GM12801 (cell line): ENCODE results near the gene CCL15.

Source experiments
- CTCF ChIP-seq: IDR thresholded peaks from one replicate; pipeline ENCODE4 v1.5.1; 2011; ENCODE audit warnings: control low read depth; ENCODE audit not compliant: insufficient read length; ENCODE audit errors: extremely low read depth

The CCL15 gene

GRCh38 chr17:35988164-35988563 lies 13.2 kb downstream of the CCL15 start:
- TF ChIP-seq CTCF = no peak

- TF ChIP-seq CTCF = no peak
These were observed 14.7 kb downstream of the CCL15 start, which contains the start of gene CCL14 for GRCh38 chr17:35986643-35987042. Gene CCL14 (minus strand): TSS chr17:35986729. CDS start chr17:35986649, 80 bp downstream.

GRCh38 chr17:35984140-35984539 lies 17.2 kb downstream of the CCL15 start:
- no peak for TF ChIP-seq CTCF

- TF ChIP-seq CTCF = no peak
These were observed 18.8 kb downstream of the CCL15 start for GRCh38 chr17:35982409-35983191.

- no peak for TF ChIP-seq CTCF
These were observed 19.4 kb downstream of the CCL15 start for GRCh38 chr17:35981908-35982330.

GRCh38 chr17:35981246-35981645 lies 20.1 kb downstream of the CCL15 start, which contains the start of gene CCL16:
Gene CCL16 (minus strand): TSS chr17:35981497. CDS start chr17:35981420, 77 bp downstream.
- TF ChIP-seq CTCF = no peak

- TF ChIP-seq CTCF = no peak
These were observed 23.0 kb downstream of the CCL15 start for GRCh38 chr17:35978346-35978745.
